Activated CD4-positive, alpha-beta T cell treated with anti-CD3 and anti-CD28 coated beads, Interleukin-2, amount 50 U/mL, for 24 hours (primary cell): ENCODE measurements around the gene FLACC1.
"Not testable (repeated sequence)": the region's sequence is repeated elsewhere in the genome, so short reads cannot be mapped to it uniquely, and the experiment has no call there.

Source experiments
- DNase-seq, 2 donors: peaks; one replicate each; pipeline ENCODE4 v3.0.0-alpha.2; 2020; ENCODE audit warnings: low read depth in 1 of 2, low spot score in 1 of 2

FLACC1 gene

DNA sequence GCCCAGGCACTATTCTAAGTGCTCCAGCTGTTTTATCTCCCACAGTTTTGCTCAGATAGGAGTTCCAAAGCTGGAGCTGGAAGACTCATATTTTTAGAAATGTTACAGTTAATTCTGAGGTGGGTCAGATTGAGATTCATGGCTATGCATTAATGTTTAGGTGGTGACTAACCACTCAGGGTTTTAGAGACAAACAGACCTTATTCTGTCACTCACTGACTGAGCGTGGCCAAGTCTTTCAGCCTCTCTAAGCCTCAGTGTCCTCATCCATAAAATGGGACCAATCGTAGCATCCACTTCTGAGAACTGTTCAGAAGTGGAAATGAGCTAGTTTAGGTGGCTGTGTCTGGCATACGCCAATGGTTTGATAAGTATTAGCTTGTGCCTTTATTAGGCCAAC lies 101.1 kb downstream of the FLACC1 start:
- DNase-seq: no peak

DNA sequence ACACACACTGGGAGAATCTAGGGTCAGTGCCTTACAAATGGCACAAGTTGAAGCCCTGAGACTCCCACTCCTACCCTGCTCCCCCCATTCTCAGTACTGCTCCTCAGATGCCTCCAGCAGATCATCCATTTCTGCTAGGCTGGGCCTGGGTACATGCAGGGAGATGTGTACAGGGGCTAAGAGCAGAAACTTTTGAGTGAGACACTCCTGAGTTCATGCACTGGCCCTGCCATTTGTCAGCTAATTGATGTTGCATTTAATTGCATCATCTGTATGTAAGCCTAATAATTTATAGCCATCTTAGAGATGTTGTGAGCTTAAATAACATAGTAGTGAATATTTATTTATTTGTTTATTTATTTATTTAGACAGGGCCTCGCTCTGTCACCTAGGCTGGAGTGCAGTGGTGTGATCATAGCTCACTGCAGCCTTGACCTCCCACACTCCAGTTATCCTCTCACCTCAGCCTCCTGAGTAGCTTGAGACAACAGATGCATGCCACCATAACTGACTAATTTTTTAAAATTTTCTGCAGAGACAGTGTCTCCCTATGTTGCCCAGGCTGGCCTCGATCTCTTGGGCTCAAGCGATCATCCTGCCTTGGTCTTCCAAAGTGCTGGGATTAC lies 101.6 kb downstream of the FLACC1 start:
- no peak for DNase-seq

DNA sequence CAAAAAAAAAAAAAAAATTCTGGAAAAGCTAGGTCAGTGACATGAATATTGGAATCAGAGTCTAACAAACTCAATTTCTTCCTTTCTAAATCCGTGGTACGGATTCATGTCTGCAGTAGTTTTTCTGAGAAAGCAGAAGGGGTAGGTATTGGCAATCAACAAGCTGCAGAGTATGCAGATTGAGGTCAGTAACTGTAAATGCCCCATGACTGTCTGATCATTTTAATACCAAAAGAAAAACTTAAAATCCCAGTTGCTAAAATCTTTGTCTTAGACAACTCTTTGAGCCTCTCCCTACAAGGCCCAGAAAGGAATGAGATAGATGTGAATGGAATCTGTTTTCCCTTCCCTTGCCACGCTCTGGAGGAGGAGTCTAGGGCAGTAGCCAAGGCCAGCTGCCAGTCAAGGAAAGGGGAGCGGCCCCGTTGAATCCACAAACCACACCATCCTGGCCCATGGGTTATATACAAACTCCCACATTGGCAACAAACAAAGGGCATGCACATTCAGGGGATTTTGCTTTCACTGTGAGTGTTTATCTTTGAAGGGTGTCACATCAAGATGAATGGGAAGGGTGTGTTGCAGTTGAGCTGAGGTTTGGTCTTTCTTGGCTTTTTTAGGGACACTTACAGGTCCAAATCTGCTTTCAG lies 102.9 kb downstream of the FLACC1 start:
- DNase-seq: no peak

DNA sequence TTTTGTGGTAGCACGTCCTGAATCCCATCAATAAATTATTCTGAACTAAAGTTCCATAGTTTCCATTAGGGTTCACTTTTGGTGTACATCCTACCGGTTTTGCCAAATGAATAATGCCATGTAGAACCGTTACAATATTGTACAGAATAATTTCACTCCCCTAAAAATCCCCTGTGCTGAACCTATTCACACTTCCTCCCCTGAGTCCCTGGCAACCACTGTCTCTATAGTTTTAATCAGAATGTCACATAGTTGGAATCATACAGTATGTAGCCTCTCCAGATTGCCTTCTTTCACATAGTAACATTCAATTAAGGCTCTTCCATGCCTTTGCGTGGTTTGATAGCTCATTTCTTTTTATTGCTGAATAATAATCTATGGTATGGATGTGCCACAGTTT lies 106.4 kb downstream of the FLACC1 start:
- DNase-seq: no peak

DNA sequence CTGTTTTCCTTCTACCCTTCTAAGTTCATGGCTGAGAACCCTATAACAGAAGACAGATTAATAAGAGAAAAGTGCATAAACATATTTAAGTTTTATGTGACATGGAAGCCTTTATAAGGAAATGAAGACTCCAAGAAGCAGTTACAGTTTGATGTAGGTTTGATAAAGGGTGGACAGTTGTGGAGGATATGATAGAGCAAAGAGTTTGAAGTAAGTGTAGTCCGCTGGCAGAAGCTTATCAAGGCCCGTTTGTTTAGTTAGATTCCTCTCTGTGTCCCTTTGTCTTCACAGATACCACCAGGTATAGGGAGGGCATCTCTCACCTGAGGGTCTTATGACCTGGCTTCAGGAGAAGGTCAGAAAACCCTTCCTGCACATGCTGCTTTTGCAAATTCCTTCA lies 107.3 kb downstream of the FLACC1 start:
- no peak for DNase-seq

DNA sequence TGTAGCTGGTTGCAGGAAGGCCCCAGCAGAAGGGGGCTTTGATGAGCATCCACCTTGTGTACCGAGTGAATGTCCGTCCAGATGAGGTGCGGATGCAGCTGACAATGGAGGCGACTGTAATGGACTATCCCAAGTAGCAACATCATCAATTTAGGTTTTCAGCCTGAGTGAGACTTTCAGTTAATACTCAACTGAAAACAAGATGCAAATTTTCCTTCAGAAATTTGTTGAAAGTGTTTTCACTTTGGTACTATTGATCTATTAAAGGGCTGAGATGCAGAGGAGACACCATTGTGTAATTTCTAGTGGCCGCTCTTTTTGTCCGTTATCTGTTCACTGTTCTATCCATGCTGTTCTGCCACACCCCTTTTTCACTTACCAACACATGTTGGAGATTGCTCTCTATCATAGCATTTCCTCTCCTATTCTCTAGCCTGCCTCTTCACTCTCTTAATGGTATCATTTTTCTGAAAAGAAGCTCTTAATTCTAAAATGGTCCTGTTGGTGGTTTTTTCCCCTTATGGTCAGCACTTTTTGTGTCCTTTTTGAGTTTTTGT lies 108.8 kb downstream of the FLACC1 start:
- no peak for DNase-seq

DNA sequence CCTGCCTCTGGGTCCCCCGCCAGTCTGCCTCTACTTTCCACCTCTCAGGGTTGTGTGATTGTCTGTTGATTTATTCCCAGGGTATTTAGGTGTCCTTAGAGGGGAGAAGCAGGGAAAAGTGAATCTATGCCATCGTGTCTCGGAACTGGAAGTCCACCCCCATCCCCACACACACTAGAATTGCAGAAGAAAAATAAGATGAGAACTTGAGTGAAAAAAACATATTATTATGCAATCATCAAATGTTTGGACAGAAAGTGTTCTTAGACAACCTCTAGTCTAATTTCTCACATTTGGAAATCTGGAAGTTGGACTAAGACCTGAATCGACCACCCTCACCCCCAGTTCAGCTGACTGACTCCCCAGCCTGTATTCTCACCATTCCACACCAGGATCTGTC lies 110.9 kb downstream of the FLACC1 start:
- no peak for DNase-seq

DNA sequence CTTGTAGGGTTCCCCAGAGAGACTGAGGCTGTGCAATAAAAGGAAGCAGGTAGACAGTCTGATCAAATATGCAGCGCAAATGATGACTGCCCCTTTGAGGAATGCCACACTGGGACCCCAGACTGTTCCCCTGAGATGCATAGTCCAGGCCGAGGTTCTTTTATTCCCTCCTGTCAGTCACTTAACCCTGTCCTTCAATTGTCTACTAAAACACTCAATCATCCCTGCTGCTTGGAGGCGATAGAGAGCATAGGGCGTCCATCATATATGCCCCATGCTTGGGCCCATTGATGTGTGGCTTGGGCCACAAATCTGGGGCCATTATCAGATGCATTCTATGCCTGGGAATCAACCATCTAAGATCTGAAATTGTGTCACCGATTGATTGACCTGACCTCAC lies 112.3 kb downstream of the FLACC1 start:
- no peak for DNase-seq

DNA sequence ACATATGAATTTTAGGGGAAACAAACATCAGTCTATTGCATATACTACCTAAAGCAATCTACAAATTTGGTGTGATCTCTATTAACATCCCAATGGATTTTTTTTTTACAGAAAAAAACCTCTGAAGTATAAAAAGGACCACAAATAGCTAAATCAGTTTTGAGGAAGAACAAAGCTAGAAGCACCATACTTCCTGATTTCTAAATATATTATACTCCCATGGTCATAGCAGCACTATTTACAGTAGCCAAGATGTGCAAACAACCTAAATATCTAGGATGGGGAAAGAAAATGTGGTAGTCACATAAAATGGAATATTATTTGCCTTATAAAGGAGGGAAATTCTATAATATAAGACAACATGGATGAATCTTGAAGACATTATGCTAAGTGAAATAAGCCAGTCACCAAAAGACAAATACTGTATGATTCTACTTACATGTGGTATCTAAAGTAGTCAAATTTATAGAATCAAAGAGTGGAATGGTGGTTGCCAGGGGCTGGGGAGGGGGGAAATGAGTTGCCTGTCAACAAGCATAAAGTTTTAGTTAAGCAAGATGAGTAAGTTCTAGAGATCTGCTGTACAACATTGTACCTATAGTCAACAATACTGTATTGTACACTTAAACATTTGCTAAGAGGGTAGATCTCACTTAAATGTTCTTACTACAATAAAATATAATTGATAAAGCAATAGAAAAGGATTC lies 114.4 kb downstream of the FLACC1 start:
- no peak for DNase-seq

DNA sequence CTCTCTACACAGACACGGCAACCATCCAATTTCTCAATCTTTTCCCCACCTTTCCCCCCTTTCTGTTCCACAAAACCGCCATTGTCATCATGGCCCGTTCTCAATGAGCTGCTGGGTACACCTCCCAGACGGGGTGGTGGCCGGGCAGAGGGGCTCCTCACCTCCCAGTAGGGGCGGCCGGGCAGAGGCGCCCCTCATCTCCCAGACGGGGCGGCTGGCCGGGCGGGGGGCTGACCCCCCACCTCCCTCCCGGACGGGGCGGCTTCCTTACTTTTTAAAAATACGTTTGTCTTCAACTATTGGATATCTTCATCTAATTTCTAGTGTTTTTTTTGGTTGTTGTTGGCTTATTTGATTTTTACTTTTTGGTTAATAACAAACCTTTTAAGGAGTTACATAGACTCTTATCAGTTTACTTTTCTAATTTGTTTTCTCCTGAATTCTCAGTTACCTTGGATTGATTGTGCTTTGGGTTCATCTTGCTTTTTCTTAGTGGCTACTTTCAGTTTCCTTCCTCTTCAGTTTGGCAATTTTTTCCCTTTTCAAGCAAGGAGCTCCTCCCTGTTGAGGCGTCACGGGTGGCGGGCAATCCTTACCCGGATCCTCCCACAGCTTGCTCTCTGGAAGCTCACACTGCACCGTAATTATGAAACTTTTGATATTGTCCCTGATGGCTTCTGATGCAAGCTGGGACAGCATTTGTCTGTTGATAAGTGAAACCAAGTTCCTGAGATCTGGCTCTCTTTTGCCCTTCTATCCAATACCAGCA lies 117.8 kb downstream of the FLACC1 start:
- DNase-seq: not testable (repeated sequence)
